Gastrocnemius medialis (tissue), 4 donors: ENCODE data around the gene CSRP2. TPM values are rescaled to one million over a fixed set of nuclear protein-coding genes. Genes with fewer than 3 reads are reported as not detected.

Experiments used
- ATAC-seq, 2 donors: fragments of 150-250 bp; one replicate each; pipeline ENCODE4 v1.9.1; 2016
- DNase-seq, 2 donors: peaks; one replicate each; pipeline ENCODE4 v3.0.0-alpha.2; 2019
- H3K27ac ChIP-seq, 4 donors: fragments of 200-600 bp; sonication (generic); 1 replicate in 1 of 4; 2 replicates in 3 of 4; pipeline ENCODE4 v1.5.1; 2016 to 2018; ENCODE audit warnings: mild to moderate bottlenecking in 2 of 4, moderate library complexity in 1 of 4
- H3K27me3 ChIP-seq, 3 donors: fragments of 200-600 bp; sonication (generic) in 2 of 3; 1 replicate in 1 of 3; 2 replicates in 2 of 3; pipeline versions ENCODE4 v1.5.1 to v1.6.0; 2016 to 2019; ENCODE audit warnings: mild to moderate bottlenecking in 1 of 3, moderate library complexity in 1 of 3
- H3K36me3 ChIP-seq, 2 donors: fragments of 200-600 bp; sonication (generic) in 1 of 2; one replicate each; pipeline ENCODE4 v1.5.1; 2017 to 2018
- H3K4me1 ChIP-seq, 2 donors: fragments of 200-600 bp; sonication (generic) in 1 of 2; one replicate each; pipeline ENCODE4 v1.5.1; 2016 to 2017; ENCODE audit warnings: mild to moderate bottlenecking in 2 of 2
- H3K4me3 ChIP-seq, 4 donors: fragments of 200-600 bp; sonication (generic) in 3 of 4; 1 replicate in 1 of 4; 2 replicates in 3 of 4; pipeline ENCODE4 v1.5.1; 2016 to 2019; ENCODE audit warnings: mild to moderate bottlenecking in 2 of 4
- H3K9me3 ChIP-seq, 3 donors: fragments of 200-600 bp; sonication (generic) in 2 of 3; 1 replicate in 1 of 3; 2 replicates in 2 of 3; pipeline ENCODE4 v1.5.1; 2016 to 2019
- CTCF ChIP-seq, 5 experiments: fragments of 450-650 bp in 3 of 5; fragments of 200-600 bp in 2 of 5; sonication (generic) in 2 of 5; IDR thresholded peaks in 4 of 5; conservative IDR thresholded peaks in 1 of 5; 1 replicate in 4 of 5; 2 replicates in 1 of 5; pipeline ENCODE4 v1.5.1; 2016 to 2019; ENCODE audit warnings: antibody characterized with exemption in 5 of 5, mild to moderate bottlenecking in 3 of 5, moderate library complexity in 3 of 5
- POLR2A ChIP-seq, 2 donors: fragments of 450-650 bp; IDR thresholded peaks; one replicate each; pipeline ENCODE4 v1.6.1; 2017; ENCODE audit warnings: antibody characterized with exemption in 2 of 2, mild to moderate bottlenecking in 2 of 2, moderate library complexity in 2 of 2
- in situ Hi-C, 4 donors: fragments of 200-750 bp; cut with MboI; loops; one replicate each; pipeline versions ENCODE4 v1.15.0 to v1.8.0; 2017; ENCODE audit warnings: low sequenced_read_pairs in 4 of 4
- intact Hi-C: fragments of 100-400 bp; cut with DNase I; formaldehyde crosslinking; loops from one replicate; pipeline ENCODE4 v1.15.1; 2023; ENCODE audit warnings: low total_unique reads
- total RNA-seq, 4 donors: library from RNA; depleted of rRNA; stranded (reverse); fragments of >200 nt; gene quantifications; one replicate each; pipeline versions ENCODE4 v1.1.0 to v1.2.3, GENCODE V29; 2016

Gene CSRP2
- total RNA-seq, 4 donors from 2014 or later, result 6.9 to 24.2 (median 12.6) TPM

DNA sequence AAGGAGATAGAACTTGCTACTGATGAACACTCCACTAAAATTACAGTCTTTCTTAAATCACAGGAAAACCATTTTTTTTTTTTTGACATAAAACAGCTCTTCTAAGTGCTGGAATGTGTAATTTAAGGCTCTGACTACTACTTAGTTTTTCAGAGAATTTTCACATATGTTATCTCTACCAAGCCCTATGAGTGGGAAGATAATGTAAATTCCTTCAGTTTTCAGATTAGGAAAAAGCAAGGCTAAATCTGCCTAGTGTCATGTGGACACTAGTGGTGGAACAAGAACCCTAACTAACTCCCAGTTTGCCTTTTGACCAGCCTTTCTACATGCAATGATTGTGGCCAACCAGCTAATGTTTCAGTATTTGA lies 37.3 kb upstream of the CSRP2 start:
- no peaks in the 10 kb centered on the region for H3K9me3 ChIP-seq

DNA sequence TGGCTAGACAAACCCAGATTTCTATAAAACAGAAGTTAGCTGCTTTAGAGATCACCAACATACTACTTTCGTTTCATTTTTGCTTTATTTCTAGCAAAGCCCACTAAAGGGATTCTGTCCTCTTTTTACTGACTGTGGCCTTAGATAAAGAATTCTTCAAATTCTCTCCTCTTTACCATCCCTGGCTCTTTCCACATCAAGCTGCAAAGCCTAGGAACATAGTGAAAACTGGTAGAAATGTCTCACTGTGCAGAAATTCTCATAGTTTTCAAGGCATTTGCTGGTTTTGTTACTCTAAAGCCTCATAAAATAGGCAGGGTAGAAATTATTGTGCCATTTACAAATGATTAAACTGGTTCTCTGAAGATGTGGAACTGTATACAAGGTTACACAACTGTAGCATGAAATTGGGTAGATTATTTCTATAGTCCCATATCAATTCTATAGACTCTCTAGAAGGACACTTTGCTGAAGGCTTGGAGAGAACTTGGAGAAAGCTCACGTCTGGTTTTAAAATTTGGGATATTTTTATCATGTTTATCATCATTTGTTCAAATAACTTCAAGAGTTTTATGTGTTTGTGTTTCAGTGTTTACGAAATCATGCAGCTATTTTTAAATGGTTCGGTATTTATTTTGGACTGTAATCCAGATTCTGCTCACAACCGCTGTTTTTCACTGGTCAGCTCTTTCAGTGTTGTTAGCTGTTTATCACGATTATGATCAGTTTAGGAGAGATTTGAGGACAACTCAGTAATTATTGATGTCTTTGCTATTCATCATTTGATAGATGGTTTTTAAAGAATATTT lies 36.7 kb upstream of the CSRP2 start:
- Histone ChIP-seq H3K9me3 (no peaks in the 10 kb centered on the region), H3K36me3 (no peaks in the 10 kb centered on the region), H3K4me1 (no peaks in the 10 kb centered on the region), H3K27ac (peak overlapping the region in 2 of 4 donors; percentile 18 to 42), H3K4me3 (no peak overlapping the region), H3K27me3 (no peaks in the 10 kb centered on the region)
- peak in 1 of 2 donors; percentile 39 for ATAC-seq
- in situ Hi-C loops, result no loop called here
- intact Hi-C loops, result no loop called here
- no peak for DNase-seq
- TF ChIP-seq CTCF (IDR thresholded peaks at IDR 0.05 in 4 of 5, conservative IDR thresholded peaks at IDR 0.05 in 1 of 5), result no peak
- no peak for TF ChIP-seq POLR2A (IDR thresholded peaks at IDR 0.05)

More for the DNA sequence above, 37.3 kb upstream of the CSRP2 start:
- no peak for DNase-seq
- in situ Hi-C loops, result no loop called here
- no peaks in the 10 kb centered on the region for H3K4me1 ChIP-seq
- H3K27ac ChIP-seq, result peak overlapping the region in 2 of 4 donors; percentile 18 to 42
- H3K36me3 ChIP-seq, result no peaks in the 10 kb centered on the region
- no peak for TF ChIP-seq POLR2A (IDR thresholded peaks at IDR 0.05)
- no peak for TF ChIP-seq CTCF (IDR thresholded peaks at IDR 0.05 in 4 of 5, conservative IDR thresholded peaks at IDR 0.05 in 1 of 5)
- intact Hi-C loops, result no loop called here
- no peak overlapping the region for H3K4me3 ChIP-seq
- ATAC-seq, result no peak
- H3K27me3 ChIP-seq, result no peaks in the 10 kb centered on the region

- Histone ChIP-seq H3K27me3 (no peaks in the 10 kb centered on the region), H3K4me3 (no peak overlapping the region), H3K36me3 (no peaks in the 10 kb centered on the region), H3K27ac (peak overlapping the region in 1 of 4 donors; percentile 20), H3K4me1 (no peaks in the 10 kb centered on the region), H3K9me3 (no peaks in the 10 kb centered on the region)
- in situ Hi-C loops (no loop called here), intact Hi-C loops (no loop called here)
- no peak for TF ChIP-seq POLR2A (IDR thresholded peaks at IDR 0.05)
- no peak for TF ChIP-seq CTCF (IDR thresholded peaks at IDR 0.05 in 4 of 5, conservative IDR thresholded peaks at IDR 0.05 in 1 of 5)
- DNase-seq (no peak), ATAC-seq (no peak)
Observed at GRCh38 chr12:76914102-76914859, 35.5 kb upstream of the CSRP2 start.

DNA sequence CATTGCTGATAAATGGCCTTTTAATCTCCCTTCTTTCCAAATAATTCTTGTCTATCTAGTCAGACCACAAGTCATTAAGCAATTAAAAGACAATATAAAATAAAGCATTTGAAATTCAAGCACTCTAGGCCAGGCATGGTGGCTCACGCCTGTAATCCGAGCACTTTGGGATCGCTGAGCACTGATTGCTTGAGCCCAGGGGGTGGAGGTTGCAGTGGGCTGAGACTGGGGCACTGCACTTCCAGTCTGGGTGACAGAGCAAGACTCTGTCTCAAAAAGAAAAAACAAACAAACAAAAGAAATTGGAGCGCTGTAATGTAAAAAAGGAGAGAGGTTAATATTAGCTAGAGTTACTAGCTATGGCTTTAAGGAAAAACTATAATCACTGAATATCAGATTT lies 30.5 kb upstream of the CSRP2 start:
- in situ Hi-C loops, result no loop called here
- Histone ChIP-seq H3K27me3 (no peaks in the 10 kb centered on the region), H3K4me1 (no peaks in the 10 kb centered on the region), H3K9me3 (no peaks in the 10 kb centered on the region), H3K36me3 (no peaks in the 10 kb centered on the region), H3K27ac (no peak overlapping the region), H3K4me3 (no peak overlapping the region)
- intact Hi-C loops, result no loop called here
- TF ChIP-seq POLR2A (IDR thresholded peaks at IDR 0.05) (no peak), CTCF (IDR thresholded peaks at IDR 0.05 in 4 of 5, conservative IDR thresholded peaks at IDR 0.05 in 1 of 5) (no peak)
- ATAC-seq (no peak), DNase-seq (no peak)
